ENCODE measurements around the gene C20orf204.

- TF ChIP-seq CTCF (IDR thresholded peaks at IDR 0.05; ENCODE audit: control extremely low read depth in 1 of 3, insufficient read depth in 1 of 3, low read depth in 1 of 3, low read length in 3 of 3) = no peak
- TF ChIP-seq POLR2A (IDR thresholded peaks at IDR 0.05; ENCODE audit: control extremely low read depth in 1 of 2, low read depth in 2 of 2, low read length in 2 of 2) = no peak
- TF ChIP-seq USF2 (IDR thresholded peaks at IDR 0.05; ENCODE audit: low read length) = no peak
- no peak for TF ChIP-seq CHD2 (IDR thresholded peaks at IDR 0.05; ENCODE audit: low read length)
- TF ChIP-seq EP300 (IDR thresholded peaks at IDR 0.05; ENCODE audit: borderline replicate concordance in 1 of 2, low read depth in 2 of 2, low read length in 2 of 2) = no peak
- no peak for TF ChIP-seq TCF12 (IDR thresholded peaks at IDR 0.05; ENCODE audit: low read depth, low read length)
- TF ChIP-seq TEAD4 (IDR thresholded peaks at IDR 0.05; ENCODE audit: low read depth, low read length) = no peak
Measured at GRCh38 chr20:64073476-64074183, 37.6 kb downstream of the C20orf204 start.
